Cardiac fibroblast (primary cell): ENCODE measurements around the gene HEYL.
A peak's percentile ranks its signal among the peaks of the same experiment; 100 is the strongest.

Source experiments
- DNase-seq, 2 donors: peaks; one replicate each; pipeline versions ENCODE4 v3.0.0 to v3.0.0-alpha.2; 2010; ENCODE audit warnings: low read depth in 2 of 2
- H3K4me3 ChIP-seq, 2 donors: replicated peaks in 1 of 2; 1 replicate in 1 of 2; 2 replicates in 1 of 2; pipeline ENCODE4 v1.5.1; 2011; ENCODE audit warnings: low read depth in 2 of 2, low read length in 2 of 2, mild to moderate bottlenecking in 2 of 2, moderate library complexity in 1 of 2
- TF ChIP-seq, protein P1 (sequence below): IDR thresholded peaks from one replicate; pipeline ENCODE4 v1.5.1; 2011; ENCODE audit warnings: low read depth, mild to moderate bottlenecking, low read length, inconsistent platforms

Gene HEYL

DNA sequence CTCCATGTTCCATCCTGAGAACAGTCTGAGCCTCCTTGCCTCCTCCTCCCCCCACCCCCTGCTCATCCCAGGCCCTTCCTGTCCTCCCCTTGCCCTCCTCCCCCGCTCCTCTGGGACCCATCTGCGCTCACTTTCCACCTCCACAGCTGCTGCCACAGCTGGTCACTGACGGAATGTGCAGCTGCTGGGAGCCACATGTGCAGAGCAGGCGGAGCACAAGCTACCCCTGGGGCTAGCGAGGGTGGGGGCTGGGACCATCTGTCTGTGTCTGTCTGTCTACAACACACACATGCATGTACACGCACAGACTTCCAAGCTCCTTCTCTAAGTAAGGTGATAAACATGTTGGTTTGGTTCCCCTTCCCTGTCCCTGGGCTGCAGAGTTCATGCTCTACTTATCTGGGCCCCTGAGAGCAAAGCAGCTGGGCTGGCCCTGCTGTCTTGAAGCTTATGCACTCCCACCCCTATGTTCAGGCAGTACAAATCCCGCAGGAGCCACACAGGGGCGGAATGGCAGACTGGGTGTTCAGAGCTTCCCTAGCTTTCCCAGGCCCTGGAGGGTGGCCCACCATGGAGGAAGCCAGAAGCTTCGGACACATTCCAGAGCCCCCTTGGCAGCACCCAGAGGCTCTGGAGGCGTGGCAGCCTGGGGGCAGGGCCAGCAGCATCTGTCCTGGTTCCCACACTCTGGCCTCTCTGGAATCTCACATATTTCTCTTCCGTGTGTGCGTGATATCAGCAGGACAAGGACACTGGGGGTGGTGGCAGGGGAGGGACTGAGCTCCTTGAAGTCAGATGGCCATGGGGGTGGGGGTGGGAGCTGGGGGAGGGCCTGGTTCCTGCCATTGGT is 7.0 kb upstream of the HEYL start:
- H3K4me3 ChIP-seq: no peak overlapping the region
- peak; percentile 73 to 79 for DNase-seq
- TF ChIP-seq, protein P1, sequence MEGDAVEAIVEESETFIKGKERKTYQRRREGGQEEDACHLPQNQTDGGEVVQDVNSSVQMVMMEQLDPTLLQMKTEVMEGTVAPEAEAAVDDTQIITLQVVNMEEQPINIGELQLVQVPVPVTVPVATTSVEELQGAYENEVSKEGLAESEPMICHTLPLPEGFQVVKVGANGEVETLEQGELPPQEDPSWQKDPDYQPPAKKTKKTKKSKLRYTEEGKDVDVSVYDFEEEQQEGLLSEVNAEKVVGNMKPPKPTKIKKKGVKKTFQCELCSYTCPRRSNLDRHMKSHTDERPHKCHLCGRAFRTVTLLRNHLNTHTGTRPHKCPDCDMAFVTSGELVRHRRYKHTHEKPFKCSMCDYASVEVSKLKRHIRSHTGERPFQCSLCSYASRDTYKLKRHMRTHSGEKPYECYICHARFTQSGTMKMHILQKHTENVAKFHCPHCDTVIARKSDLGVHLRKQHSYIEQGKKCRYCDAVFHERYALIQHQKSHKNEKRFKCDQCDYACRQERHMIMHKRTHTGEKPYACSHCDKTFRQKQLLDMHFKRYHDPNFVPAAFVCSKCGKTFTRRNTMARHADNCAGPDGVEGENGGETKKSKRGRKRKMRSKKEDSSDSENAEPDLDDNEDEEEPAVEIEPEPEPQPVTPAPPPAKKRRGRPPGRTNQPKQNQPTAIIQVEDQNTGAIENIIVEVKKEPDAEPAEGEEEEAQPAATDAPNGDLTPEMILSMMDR: peak; percentile 1

DNA sequence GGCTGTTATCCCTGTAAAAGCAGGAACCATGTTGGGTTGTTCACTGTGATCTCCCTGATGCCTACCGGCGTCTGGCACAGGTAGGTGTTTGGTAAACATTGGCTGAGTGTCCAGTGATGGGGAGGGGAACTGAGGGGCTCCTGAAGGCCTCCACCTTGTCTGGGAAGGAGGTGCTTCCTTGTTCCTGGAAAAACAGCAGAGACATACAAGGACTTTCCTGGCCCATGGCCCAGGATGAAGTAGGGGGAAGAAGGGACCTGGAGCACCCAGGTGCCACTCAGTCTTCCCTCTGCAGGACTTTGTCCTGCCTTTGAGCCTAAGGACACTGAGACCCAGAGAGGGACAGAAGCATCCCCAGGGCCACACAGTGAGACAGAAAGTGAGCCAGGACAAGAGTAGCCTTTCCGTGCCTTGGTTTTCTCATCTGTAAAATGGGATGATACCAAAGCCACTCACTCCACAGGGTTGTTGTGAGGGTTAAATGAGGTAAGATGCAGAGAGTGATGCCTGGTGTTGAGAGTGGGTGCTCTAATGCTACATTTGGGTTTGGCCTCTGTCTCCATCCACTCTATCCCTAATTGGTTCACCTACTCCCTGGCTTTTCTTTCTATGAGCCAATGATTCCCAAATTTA is 6.1 kb upstream of the HEYL start:
- DNase-seq: no peak
- no peak overlapping the region for H3K4me3 ChIP-seq
- TF ChIP-seq, protein P1: no peak

DNA sequence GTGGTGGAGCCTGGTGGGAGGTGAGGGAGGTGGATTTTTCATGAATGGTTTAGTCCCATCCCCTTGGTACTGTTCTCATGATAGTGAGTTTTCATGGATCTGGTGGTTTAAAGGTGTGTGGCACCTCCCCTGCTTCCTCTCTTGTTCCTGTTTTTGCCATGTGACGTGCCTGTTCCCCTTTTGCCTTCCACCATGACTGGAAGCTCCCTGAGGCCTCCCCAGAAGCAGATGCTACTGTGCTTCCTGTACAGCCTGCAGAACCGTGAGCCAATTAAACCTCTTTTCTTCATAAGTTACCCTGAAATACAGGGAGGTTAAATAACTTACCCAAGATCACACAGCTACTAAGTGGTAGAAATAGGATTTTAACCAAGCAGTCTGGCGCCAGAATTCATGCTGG is 4.3 kb upstream of the HEYL start:
- TF ChIP-seq, protein P1: no peak

DNA sequence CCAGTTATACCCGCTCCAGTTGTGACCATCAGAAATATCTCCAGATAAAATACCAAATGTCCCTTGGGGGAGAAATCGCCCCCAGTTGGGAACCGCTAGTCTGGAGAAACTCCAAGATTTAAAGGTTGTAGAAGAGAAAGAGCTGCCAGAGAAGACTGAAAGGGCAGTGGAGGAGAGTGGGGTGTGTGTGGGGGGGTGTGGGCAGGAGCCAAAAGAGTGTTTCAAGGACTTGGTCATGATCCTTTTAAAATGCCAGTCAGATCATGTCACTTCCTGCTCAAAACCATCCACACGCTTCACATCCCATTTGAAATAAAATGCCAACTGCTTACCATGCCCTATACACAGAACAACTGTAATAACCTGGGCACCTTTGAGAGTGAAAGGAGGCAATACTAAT is 3.4 kb upstream of the HEYL start:
- peak; percentile 43 to 49 for DNase-seq
- no peak overlapping the region for H3K4me3 ChIP-seq
- TF ChIP-seq, protein P1: no peak

More for the DNA sequence above, 4.3 kb upstream of the HEYL start:
- H3K4me3 ChIP-seq: no peak overlapping the region
- DNase-seq: no peak

DNA sequence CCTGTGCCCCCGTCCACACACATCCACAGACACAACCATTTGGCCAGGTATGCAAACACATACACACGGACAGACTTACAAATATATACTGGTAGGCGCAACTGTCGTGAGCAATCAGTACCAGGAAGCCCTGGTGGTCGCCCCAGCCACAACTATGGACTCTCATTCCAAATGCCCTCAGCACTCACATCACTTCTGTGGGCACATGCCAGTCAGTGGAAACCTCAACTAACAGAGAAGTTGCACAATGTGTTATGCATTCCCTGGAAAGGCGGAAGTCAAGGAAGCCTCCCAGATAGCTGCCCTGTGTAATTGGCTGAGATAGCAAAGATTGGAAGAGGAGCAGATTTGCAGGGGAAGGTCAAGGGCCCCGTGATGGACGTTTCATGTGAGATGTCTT is 1.4 kb upstream of the HEYL start:
- DNase-seq: no peak
- TF ChIP-seq, protein P1: no peak
- H3K4me3 ChIP-seq: no peak overlapping the region

DNA sequence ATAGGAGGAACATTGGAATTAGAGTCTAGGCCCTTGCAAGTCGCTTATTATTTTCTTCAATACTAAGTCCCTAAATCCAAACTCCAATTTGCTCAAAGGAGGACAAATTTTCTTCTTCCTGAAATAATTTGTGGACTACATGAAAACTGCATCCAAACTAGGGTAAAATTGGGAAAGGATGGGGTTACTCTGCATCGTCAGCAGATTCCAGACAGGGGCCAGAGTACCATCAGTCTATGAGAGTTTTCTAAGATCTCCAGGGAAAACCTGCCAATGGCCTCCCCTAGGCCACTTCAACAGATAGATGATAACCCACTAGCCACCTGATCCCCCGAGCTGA is 508 bp downstream of the HEYL start:
- TF ChIP-seq, protein P1: no peak
- H3K4me3 ChIP-seq: peak overlapping the region; percentile 1 to 59
- DNase-seq: no peak
